ENCODE data around the gene CLDN16.

- TF ChIP-seq POLR2A (IDR thresholded peaks at IDR 0.05; ENCODE audit: low read length) (no peak), GATA1 (IDR thresholded peaks at IDR 0.05; ENCODE audit: low read depth, low read length) (no peak)
Observed at GRCh38 chr3:190414297-190414696, 26.3 kb downstream of the CLDN16 start.
